ENCODE measurements around the gene ALDH3A2.

Gene ALDH3A2

GRCh38 chr17:19670908-19671307 lies 22.4 kb downstream of the ALDH3A2 start:
- TF ChIP-seq CTCF (IDR thresholded peaks at IDR 0.05; ENCODE audit: low read depth, low read length) = no peak
- no peak overlapping the region for H3K4me3 ChIP-seq (ENCODE audit: low read depth, low read length)

GRCh38 chr17:19671433-19671832 lies 22.9 kb downstream of the ALDH3A2 start:
- no peak overlapping the region for H3K4me3 ChIP-seq (ENCODE audit: low read depth, low read length)
- TF ChIP-seq CTCF (IDR thresholded peaks at IDR 0.05; ENCODE audit: low read depth, low read length) = no peak

- no peak overlapping the region for H3K4me3 ChIP-seq (ENCODE audit: low read depth, low read length)
- TF ChIP-seq CTCF (IDR thresholded peaks at IDR 0.05; ENCODE audit: low read depth, low read length) = no peak
Measured at GRCh38 chr17:19672009-19672750, 23.6 kb downstream of the ALDH3A2 start.

GRCh38 chr17:19673623-19674022 lies 25.1 kb downstream of the ALDH3A2 start:
- H3K4me3 ChIP-seq (ENCODE audit: low read depth, low read length) = no peak overlapping the region
- no peak for TF ChIP-seq CTCF (IDR thresholded peaks at IDR 0.05; ENCODE audit: low read depth, low read length)

- H3K4me3 ChIP-seq (ENCODE audit: low read depth, low read length) = no peak overlapping the region
- no peak for TF ChIP-seq CTCF (IDR thresholded peaks at IDR 0.05; ENCODE audit: low read depth, low read length)
Measured at GRCh38 chr17:19676896-19677295, 28.3 kb downstream of the ALDH3A2 start.

- no peak overlapping the region for H3K4me3 ChIP-seq (ENCODE audit: low read depth, low read length)
- TF ChIP-seq CTCF (IDR thresholded peaks at IDR 0.05; ENCODE audit: low read depth, low read length) = no peak
Measured at GRCh38 chr17:19677736-19678379, 29.3 kb downstream of the ALDH3A2 start.
